Measurements from ENCODE around the gene TMEM190.

The TMEM190 gene

DNA sequence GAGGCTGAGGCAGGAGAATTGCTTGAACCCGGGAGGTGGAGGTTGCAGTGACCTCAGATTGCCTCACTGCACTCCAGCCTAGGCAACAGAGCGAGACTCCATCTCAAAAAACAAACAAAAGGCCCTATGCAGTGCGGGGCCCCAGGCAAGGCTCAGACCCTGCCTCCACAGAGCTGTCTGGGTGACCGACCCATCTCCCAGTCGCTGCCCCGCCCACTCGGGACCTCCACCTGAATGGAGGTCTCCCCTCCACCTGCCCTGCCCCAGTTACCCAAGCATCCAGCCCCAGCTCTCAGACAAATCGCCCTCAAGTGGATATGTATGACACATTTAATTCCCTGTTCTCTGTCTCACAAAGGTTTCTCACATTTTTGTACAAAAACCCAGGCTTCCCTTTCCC is 11.4 kb upstream of the TMEM190 start:
- Histone ChIP-seq H3K9me3 (ENCODE audit: insufficient read depth, low read depth, low read length) (no peaks in the 10 kb centered on the region), H3K27ac (ENCODE audit: low read depth, low read length) (no peak overlapping the region), H3K4me1 (ENCODE audit: insufficient read depth, low read length) (peaks cover 5% of the 10 kb centered on the region; the same call in 1 of the 2 replicates), H3K4me3 (ENCODE audit: low read length) (no peak overlapping the region), H3K27me3 (ENCODE audit: insufficient read depth, low read length) (peaks cover 16% of the 10 kb centered on the region), H3K9ac (ENCODE audit: low read depth, low read length) (no peak overlapping the region), H3K36me3 (ENCODE audit: insufficient read depth, low read length) (no peaks in the 10 kb centered on the region)
- WGBS: 79% methylated on average over 8 of the region's 8 CpGs

GRCh38 chr19:55365964-55366363 is 10.7 kb upstream of the TMEM190 start:
- Histone ChIP-seq H3K9me3 (ENCODE audit: insufficient read depth, low read depth, low read length) (no peaks in the 10 kb centered on the region), H3K9ac (ENCODE audit: low read depth, low read length) (no peak overlapping the region), H3K4me1 (ENCODE audit: insufficient read depth, low read length) (peaks cover 5% of the 10 kb centered on the region; the same call in 1 of the 2 replicates), H3K4me3 (ENCODE audit: low read length) (no peak overlapping the region), H3K36me3 (ENCODE audit: insufficient read depth, low read length) (no peaks in the 10 kb centered on the region), H3K27ac (ENCODE audit: low read depth, low read length) (no peak overlapping the region), H3K27me3 (ENCODE audit: insufficient read depth, low read length) (peaks cover 22% of the 10 kb centered on the region)
- WGBS: 86% methylated on average over 19 of the region's 19 CpGs

DNA sequence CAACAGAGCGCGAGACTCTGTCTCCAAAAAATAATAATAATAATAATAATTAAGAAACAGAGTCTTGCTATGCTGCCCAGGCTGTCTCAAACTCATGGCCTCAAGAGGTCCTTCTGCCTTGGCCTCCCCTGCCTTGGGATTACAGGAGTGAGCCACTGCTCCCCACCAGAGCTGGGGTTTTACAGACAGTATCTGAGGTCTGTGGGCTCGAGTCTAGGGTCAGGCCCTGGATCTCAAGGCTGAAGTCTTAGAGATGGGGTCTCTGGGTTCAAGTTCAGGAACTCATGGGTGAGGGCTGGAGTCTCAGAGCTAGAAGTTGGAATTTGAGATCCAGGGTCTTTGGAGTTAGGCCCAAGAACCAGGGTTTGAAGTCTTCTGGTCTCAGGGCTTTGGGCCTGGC is 9.8 kb upstream of the TMEM190 start:
- 89% methylated on average over 1 of the region's 3 CpGs for WGBS
- Histone ChIP-seq H3K4me1 (ENCODE audit: insufficient read depth, low read length) (peaks cover 5% of the 10 kb centered on the region; the same call in 1 of the 2 replicates), H3K9me3 (ENCODE audit: insufficient read depth, low read depth, low read length) (no peaks in the 10 kb centered on the region), H3K36me3 (ENCODE audit: insufficient read depth, low read length) (no peaks in the 10 kb centered on the region), H3K27me3 (ENCODE audit: insufficient read depth, low read length) (peaks cover 30% of the 10 kb centered on the region), H3K9ac (ENCODE audit: low read depth, low read length) (no peak overlapping the region), H3K27ac (ENCODE audit: low read depth, low read length) (no peak overlapping the region), H3K4me3 (ENCODE audit: low read length) (no peak overlapping the region)

DNA sequence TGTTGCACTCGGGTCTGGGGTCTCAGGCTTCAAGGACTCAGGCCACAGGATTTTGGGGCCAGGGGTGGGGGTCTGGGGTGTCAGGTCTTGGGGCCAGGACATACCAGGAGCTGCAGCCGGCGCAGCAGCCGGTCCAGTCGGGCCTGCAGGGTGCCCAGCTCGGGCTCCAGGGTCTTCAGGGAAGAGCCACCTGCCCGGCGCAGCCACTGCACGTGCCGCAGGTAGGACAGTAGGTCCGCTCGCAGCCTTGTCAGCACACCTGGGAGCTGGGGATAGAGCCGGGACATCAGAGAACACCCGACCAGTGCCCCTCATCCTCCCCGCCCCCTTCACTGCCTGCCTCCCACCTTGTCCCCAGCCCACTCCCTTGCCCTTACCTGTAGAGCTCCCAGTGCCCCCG is 8.5 kb upstream of the TMEM190 start:
- Histone ChIP-seq H3K4me1 (ENCODE audit: insufficient read depth, low read length) (peaks cover 9% of the 10 kb centered on the region; the same call in 1 of the 2 replicates), H3K9me3 (ENCODE audit: insufficient read depth, low read depth, low read length) (no peaks in the 10 kb centered on the region), H3K27me3 (ENCODE audit: insufficient read depth, low read length) (peaks cover 41% of the 10 kb centered on the region), H3K9ac (ENCODE audit: low read depth, low read length) (no peak overlapping the region), H3K4me3 (ENCODE audit: low read length) (no peak overlapping the region), H3K27ac (ENCODE audit: low read depth, low read length) (no peak overlapping the region), H3K36me3 (ENCODE audit: insufficient read depth, low read length) (no peaks in the 10 kb centered on the region)
- 90% methylated on average over 16 of the region's 16 CpGs for WGBS

DNA sequence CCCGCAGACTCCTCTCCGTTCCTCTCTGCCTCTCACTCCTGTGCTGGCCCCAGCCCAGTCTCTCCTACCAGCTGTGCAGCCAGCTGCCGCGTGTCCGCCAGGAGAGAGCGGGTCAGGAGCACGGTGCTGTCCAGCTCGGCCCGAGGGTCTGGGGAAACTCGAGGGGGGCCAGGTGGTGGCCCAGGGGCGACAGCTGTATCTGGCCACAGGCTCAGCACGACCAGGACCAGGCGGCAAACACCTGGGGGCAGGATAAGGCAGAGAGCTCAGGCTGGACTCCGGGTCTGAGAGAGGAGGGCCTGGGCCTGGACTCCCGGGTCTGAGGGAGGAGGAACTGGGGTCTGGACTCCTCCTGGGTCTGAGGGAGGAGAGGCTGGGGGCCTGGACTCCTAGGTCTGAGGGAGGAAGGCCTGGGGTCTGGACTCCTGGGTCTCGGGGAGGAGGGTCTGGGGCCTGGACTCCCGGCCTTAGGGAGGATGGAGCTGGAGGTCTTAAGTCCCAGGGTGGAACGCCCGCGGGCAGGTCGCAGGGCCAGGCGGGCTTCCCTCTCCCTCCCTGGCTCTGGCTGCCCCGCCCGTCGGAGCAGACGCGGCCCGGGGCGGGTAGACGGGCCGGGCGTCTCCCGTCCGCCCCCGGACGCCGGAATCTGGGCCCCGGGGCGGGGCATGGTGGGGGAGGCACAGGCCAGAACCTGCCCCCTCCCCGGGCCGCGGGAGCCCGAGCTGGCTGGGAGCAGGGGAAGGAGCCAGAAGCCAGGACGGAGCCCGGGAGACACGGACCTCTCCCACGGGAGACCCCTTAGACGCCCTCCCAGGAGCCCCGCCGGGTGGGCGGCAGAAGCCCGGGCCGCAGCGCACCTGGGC is 7.7 kb upstream of the TMEM190 start:
- 14% methylated on average over 54 of the region's 54 CpGs for WGBS
- Histone ChIP-seq H3K9me3 (ENCODE audit: insufficient read depth, low read depth, low read length) (no peaks in the 10 kb centered on the region), H3K36me3 (ENCODE audit: insufficient read depth, low read length) (no peaks in the 10 kb centered on the region), H3K27ac (ENCODE audit: low read depth, low read length) (no peak overlapping the region), H3K9ac (ENCODE audit: low read depth, low read length) (peak overlapping the region; percentile 36), H3K4me1 (ENCODE audit: insufficient read depth, low read length) (peaks cover 15% of the 10 kb centered on the region), H3K27me3 (ENCODE audit: insufficient read depth, low read length) (peaks cover 47% of the 10 kb centered on the region), H3K4me3 (ENCODE audit: low read length) (peak overlapping the region; percentile 54)

DNA sequence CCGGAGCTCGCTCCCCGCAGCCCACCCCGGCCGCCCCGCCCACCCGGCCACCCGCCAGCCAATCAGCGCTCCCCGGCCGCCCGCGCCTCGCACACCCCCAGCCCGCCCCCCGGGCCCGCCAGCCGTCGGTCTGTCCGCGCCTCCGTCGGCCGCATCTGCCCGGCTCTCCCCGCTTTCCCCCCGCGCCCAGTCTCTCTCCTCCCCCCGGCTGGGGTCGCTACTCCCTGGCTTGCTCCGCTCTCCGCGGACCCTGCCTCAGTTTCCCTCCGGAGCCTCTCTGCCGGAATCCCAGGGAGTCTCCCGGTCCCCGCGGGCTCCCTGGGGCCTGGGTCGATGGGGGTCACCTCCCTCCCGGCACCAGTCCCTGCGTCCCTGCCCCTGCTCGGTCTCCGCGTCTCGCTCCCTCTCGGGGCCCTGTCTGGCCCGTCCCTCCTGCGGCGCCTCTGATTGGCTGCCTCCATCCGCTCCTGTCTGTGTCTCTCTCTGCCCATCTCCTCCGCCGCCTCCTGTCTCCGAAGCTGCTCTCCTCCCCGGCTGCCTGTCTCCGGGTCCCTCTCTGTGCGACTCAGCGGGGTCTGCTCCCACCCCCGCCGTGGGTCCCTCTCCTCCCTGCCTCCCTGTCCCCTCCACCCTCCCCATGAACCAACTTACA is 6.8 kb upstream of the TMEM190 start:
- H3K27ac ChIP-seq (ENCODE audit: low read depth, low read length): no peak overlapping the region
- no peaks in the 10 kb centered on the region for H3K9me3 ChIP-seq (ENCODE audit: insufficient read depth, low read depth, low read length)
- WGBS: under 1% methylated on average over 53 of the region's 59 CpGs
- peaks cover 50% of the 10 kb centered on the region for H3K27me3 ChIP-seq (ENCODE audit: insufficient read depth, low read length)
- no peaks in the 10 kb centered on the region for H3K36me3 ChIP-seq (ENCODE audit: insufficient read depth, low read length)
- peak overlapping the region; percentile 54 for H3K4me3 ChIP-seq (ENCODE audit: low read length)
- peaks cover 17% of the 10 kb centered on the region for H3K4me1 ChIP-seq (ENCODE audit: insufficient read depth, low read length)
- no peak overlapping the region for H3K9ac ChIP-seq (ENCODE audit: low read depth, low read length)

GRCh38 chr19:55370305-55370988 is 6.2 kb upstream of the TMEM190 start, which contains the start of gene IL11:
TSS of gene IL11 (minus strand) at chr19:55370463. CDS start at chr19:55370310, 153 bp downstream.
- peaks cover 50% of the 10 kb centered on the region for H3K27me3 ChIP-seq (ENCODE audit: insufficient read depth, low read length)
- peak within 1 kb of the TSS; percentile 54 for H3K4me3 ChIP-seq (ENCODE audit: low read length)
- H3K27ac ChIP-seq (ENCODE audit: low read depth, low read length): no peak within 1 kb of the TSS

DNA sequence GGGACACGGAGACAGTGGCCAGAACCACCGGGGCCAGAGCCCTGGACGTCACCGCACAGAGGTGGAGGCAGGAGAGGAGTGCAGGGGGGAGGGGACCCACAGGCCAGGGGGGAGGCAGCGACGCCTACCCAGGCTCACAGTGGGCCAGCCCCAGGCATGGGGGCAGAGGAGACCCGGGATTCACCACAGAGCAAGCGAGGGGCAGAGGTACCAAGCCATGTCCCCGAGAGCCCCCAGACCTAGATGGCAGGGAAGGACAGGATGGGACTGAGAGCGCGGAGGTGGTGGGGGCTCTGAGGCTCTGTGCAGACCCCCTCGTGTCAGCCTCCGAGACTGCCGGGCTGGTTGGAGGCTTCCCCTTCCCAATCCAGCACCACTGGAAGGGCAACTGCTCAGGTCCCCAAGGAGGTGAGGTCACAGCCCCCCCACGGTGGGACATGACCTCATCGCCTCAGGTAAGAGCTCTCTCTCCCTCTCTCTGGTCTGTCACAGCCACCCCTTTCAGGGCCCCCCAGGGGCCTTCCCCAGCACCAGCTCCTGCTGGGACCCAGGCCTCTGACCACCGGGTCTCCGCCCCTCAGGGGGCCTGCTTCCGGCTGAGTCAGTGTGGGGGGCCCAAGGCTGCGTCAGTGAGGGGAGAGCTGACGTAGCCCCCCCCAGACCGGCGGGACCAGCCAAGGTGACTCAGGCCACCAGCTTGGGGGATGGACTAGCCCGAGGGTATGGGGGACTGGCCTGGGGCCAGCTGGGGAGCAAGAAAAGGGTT is 4.1 kb upstream of the TMEM190 start:
- H3K4me1 ChIP-seq (ENCODE audit: insufficient read depth, low read length): peaks cover 32% of the 10 kb centered on the region
- H3K27ac ChIP-seq (ENCODE audit: low read depth, low read length): no peak overlapping the region
- H3K9ac ChIP-seq (ENCODE audit: low read depth, low read length): no peak overlapping the region
- no peaks in the 10 kb centered on the region for H3K36me3 ChIP-seq (ENCODE audit: insufficient read depth, low read length)
- 35% methylated on average over 24 of the region's 24 CpGs for WGBS
- no peak overlapping the region for H3K4me3 ChIP-seq (ENCODE audit: low read length)
- H3K27me3 ChIP-seq (ENCODE audit: insufficient read depth, low read length): peaks cover 57% of the 10 kb centered on the region
- no peaks in the 10 kb centered on the region for H3K9me3 ChIP-seq (ENCODE audit: insufficient read depth, low read depth, low read length)

More at GRCh38 chr19:55370305-55370988, 6.2 kb upstream of the TMEM190 start, which contains the start of gene IL11:
- peak within 1 kb of the TSS; percentile 36; the same call in 1 of the 2 replicates for H3K9ac ChIP-seq (ENCODE audit: low read depth, low read length)
- H3K9me3 ChIP-seq (ENCODE audit: insufficient read depth, low read depth, low read length): no peaks in the 10 kb centered on the region
- no peaks in the 10 kb centered on the region for H3K36me3 ChIP-seq (ENCODE audit: insufficient read depth, low read length)
- 6% methylated on average over 18 of the region's 32 CpGs for WGBS
- H3K4me1 ChIP-seq (ENCODE audit: insufficient read depth, low read length): peaks cover 19% of the 10 kb centered on the region

DNA sequence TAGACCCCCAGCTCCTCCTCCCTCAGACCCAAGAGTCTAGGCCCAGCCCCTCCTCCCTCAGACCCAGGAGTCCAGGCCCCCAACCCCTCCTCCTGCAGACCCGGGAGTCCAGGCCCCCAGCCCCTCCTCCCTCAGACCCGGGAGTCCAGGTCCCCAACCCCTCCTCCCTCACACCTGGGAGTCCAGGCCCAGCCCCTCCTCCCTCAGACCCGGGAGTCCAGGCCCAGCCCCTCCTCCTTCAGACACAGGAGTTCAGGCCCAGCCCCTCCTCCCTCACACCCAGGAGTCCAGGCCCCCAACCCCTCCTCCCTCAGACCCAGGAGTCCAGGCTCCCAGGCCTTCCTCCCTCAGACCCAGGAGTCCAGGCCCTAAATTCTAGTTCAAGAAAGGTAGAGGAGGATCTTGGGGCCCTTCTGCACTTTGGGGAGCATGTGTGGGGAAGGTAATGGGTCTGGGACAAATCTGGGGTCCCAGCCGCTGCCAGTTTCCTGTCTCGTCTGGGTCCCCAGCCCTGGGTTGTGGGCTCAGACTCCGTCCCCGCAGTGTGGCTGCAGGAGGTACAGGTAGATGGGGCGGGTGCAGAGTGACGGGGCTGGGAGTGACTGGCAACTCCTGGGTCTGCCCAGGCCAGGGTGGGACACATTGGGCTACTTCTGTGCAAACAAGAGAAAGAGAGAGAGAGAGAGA is 3.2 kb upstream of the TMEM190 start:
- Histone ChIP-seq H3K27ac (ENCODE audit: low read depth, low read length) (peak overlapping the region; percentile 52; the same call in 1 of the 2 replicates), H3K36me3 (ENCODE audit: insufficient read depth, low read length) (no peaks in the 10 kb centered on the region), H3K9me3 (ENCODE audit: insufficient read depth, low read depth, low read length) (no peaks in the 10 kb centered on the region), H3K9ac (ENCODE audit: low read depth, low read length) (no peak overlapping the region), H3K27me3 (ENCODE audit: insufficient read depth, low read length) (peaks cover 56% of the 10 kb centered on the region), H3K4me1 (ENCODE audit: insufficient read depth, low read length) (peaks cover 32% of the 10 kb centered on the region), H3K4me3 (ENCODE audit: low read length) (no peak overlapping the region)
- 22% methylated on average over 9 of the region's 9 CpGs for WGBS

Data from HUES64 (cell line).